ENCODE measurements around the gene ATP7A.
"Not testable (repeated sequence)": the region's sequence is repeated elsewhere in the genome, so short reads cannot be mapped to it uniquely, and the experiment has no call there.

The ATP7A gene

DNA sequence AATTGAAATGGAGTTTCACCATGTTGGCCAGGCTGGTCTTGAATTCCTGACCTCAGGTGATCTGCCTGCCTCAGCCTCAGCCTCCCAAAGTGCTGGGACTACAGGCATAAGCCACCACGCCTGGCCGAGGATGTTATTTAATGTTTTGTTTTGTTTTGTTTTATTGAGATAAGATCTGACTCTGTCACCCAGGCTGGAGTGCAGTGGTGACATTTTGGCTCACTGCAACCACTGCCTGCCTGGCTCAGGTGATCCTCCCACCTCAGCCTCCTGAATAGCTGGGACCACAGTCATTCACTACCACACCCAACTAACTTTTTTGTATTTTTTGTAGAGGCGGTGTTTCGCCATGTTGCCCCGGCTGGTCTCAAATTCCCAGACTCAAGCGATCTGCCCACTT, 34.5 kb downstream of the ATP7A start:
- DNase-seq (ENCODE audit: low read depth in 2 of 3, low spot score in 1 of 3) = not testable (repeated sequence)

DNA sequence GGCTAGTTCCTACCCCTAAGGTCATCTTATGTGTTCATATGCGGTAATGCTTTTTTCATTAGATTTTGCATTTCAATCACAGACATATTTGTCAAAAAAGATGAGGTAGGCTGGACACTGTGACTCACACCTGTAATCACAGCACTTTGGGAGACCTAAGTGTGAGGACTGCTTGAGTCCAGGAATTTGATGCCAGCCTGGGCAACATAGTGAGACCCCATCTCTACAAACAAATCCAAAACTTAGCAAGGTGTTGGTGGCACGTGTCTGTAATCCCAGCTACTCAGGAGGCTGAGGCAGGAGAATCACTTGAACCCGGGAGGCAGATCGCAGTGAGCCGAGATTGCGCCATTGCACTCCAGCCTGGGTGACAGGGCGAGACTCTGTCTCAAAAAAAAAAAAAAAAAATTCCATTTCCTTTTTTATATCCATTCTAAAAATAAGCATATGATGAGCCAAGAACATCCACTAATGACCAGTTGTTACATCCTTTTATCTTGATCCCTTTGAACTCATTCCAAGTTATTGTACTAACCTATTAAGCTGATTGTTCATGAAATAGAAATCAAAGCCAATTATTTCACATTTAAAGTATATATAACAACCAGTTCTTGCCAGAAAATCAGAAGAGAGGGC, 35.5 kb downstream of the ATP7A start:
- DNase-seq (ENCODE audit: low read depth in 2 of 3, low spot score in 1 of 3) = no peak

DNA sequence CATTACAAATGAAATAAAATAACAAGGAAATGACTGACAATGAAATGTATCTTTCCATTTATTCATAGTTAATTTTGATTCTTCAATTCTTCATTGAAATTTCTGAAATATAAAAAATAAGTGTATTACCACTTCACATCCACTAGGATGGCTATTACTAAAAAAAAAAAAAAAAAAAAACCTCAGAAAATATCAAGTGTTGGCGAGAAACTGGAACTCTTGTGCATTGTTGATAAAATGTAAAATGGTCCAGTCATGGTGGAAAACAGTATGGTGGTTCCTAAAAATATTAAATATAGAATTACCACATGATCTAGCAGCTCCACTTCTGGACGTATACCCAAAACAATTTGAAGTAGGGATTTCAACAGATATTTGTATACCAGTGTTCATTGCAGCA, 36.1 kb downstream of the ATP7A start:
- DNase-seq (ENCODE audit: low read depth in 2 of 3, low spot score in 1 of 3) = no peak

DNA sequence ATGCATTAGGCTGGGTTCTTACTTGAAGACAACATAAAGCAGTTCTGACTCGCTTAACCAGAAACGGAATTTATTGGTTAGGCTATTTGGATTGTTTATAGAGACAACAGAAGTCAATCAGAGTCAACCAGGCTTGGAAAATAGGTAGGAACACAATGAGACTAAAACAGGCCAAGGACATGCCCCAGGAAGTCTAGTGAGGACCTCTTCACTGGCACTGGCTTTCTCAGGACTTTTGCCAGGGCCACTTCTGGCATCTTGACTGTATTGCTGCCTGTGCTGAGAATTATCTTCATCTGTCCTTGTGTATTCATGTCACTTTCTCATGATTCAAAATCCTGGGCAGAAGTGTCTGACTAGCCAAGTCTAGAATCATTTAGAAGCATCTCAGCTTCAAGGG, 39.3 kb downstream of the ATP7A start:
- no peak for DNase-seq (ENCODE audit: low read depth in 2 of 3, low spot score in 1 of 3)

DNA sequence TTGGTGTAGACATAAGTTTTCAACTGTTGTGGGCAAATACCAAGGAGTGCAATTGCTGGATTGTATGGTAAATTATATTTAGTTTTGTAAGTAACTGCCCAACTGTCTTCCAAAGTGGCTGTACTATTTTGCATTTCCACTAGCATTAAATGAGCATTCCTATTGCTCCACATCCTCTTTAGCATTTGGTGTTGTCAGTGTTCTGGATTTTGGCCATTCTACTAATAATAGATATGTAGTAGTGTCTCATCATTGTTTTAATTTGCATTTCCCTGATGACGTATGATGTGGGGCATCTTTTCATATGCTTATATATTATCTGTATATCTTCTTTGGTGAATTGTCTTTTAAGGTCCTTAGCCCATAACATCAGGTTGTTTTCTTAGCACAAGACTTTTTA, 41.7 kb downstream of the ATP7A start:
- no peak for DNase-seq (ENCODE audit: low read depth in 2 of 3, low spot score in 1 of 3)

DNA sequence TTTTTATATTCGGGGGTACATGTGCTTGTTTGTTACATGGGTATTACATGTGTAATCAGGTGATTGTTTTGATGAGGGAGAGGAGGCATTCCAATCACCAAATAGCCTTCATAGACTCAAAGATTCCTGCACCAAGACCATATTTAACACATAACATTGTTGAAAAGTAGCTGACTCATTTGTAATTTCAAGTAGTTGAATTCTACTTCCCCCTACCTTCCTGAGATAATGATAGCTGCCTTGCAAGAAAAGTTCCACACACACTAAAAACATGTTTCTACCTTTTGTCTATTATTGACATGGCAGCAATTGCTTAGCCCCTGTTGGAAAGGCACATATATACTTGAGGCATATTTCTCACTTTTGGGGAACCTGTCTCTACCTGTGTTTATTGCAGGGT, 42.8 kb downstream of the ATP7A start:
- DNase-seq (ENCODE audit: low read depth in 2 of 3, low spot score in 1 of 3) = no peak

DNA sequence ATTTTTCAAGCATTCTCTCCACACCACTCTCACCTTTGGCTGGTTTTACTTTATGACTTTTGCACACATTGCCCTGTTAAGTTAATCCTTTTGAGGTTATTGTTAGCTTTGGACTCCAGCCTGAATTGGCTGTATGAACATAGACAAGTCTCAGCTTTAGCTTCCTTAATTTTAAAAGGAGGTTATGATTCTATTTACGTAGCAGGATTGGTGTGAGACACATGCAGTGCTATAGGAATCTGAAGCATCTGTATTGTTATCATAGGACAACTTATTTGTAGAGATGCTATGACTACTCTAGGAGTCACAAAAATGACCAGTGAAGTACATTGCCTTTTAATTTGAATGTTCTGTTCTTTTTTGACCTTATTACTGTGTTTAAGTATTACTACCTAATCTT, 43.2 kb downstream of the ATP7A start:
- DNase-seq (ENCODE audit: low read depth in 2 of 3, low spot score in 1 of 3) = no peak

DNA sequence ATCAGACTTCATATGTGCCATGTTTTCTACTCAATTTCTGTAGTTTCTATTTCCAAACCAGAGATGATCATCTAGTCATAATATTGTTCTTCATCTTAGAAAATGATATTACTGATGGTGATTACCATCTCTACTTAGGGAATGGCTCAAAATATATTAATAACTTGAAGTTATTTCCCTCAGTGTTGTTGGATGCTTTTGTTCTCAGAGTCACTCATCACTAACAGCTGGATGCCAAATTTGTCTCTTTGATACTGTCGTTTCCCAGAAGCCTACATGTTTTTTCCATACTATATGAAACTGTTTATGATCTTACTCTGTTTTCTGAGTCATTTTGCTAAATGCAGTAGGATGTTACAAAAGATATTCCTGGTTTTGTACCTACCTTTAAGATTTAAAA, 50.1 kb downstream of the ATP7A start:
- DNase-seq (ENCODE audit: low read depth in 2 of 3, low spot score in 1 of 3) = no peak

DNA sequence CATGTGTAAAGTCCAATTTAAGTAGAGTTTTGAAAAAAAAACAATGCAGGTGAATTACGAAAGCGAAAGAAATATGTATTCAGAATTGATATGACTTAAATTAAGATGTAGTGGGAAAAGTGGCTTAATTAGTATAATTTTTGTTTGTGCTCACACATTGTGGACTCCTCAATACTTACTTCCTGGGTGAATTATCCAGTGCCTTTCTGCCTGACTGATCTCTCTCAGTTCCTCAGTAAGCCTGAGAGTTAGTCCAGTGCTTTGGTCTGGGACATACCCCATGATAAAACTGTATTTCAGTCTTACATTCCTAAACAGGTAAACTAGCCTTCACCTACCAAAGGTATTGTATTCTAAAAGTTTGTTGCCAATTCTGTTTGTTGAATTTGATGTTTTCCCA, 50.6 kb downstream of the ATP7A start:
- DNase-seq (ENCODE audit: low read depth in 2 of 3, low spot score in 1 of 3) = no peak

DNA sequence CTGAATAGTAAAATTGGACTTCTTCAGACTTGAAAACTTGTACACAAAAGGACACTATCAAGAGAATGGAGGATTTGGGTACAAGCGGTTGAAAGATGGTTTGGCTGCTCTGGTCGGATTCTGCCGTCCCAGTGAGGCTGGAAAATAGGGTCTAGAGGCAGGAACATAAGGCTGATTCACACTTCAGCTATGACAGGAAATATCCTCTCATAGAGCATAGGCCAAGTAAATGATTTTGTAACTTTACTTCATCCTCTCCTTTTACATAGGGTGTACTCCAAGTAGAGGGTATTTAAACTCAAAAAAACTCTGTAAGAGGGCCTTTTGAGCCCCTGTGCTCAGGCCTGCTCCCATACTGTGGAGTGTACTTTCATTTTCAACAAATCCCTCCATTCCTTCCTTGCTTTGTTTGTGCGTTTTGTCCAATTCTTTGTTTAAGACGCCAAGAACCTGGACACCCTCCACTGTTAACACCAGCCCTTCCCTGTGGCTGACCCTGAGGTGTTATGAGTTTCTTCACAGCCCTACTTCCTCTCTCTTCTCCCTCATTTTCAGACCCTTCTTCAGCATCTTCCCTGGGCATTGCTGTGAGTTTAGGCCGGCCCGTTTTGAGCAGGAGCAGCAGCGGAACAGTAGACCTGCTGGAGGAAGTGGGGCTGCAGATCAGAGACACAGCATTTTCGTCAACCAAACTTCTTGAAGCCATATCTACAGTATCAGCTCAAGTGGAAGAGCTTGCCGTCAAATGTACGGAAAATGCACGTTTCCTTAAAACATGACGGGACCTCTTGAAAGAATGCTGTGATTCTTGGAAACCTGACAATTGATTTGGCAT, 51.8 kb downstream of the ATP7A start:
- no peak for DNase-seq (ENCODE audit: low read depth in 2 of 3, low spot score in 1 of 3)

DNA sequence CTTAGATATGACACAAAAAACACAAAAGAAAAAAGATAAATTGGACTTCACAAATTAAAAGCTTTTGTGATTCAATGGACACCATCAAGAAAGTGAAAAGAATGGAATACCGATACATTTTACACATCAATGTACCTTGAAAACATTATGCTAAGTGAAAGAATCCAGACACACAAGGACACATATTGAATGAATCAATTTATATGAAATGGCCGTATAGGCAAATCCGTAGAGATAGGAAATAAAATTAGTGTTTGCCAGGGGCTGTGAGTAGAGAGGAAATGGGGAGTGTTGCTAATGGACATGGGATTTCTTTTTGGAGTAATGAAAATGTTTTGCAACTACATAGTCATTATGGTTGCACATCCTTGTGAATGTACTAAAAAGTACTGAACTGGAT, 55.9 kb downstream of the ATP7A start:
- no peak for DNase-seq (ENCODE audit: low read depth in 2 of 3, low spot score in 1 of 3)

DNA sequence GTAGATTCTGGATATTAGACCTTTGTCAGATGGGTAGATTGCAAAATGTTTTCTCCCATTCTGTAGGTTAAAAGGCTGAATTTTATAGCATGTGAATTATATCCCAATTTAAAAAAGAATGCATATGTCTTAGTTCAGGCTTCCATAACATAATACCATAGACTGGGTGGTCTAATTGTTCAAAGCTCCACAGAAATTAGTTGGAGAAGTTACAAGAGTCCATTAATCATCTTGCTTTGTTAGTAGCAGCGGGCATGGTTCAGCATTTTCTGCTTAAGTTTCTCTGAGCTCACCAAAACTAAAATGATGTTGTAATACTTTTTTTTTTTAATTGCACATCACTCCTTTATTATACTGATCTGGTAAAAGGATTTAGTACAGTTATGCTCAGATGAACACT, 57.1 kb downstream of the ATP7A start:
- DNase-seq (ENCODE audit: low read depth in 2 of 3, low spot score in 1 of 3) = no peak

DNA sequence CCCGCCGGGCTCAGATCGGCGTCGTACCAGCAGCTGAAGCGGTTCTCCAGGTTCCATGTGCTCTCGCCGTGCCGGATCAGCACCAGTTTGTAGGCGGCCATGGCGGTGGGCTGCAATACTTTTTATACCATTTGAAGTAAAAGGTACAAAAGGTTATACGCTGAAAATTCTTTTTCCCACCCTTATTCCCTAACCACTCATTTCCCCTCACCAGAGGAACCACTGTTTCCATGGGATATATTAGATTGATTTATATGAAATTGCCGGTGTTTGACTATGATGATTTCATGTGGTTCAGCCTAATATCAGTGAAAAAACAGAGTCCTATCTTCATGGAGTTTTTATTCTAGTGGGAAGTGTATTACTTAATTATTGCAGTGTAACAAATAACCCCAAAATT, 59.0 kb downstream of the ATP7A start, which contains the start of gene PGAM4:
Gene PGAM4, minus strand, starts transcription at position 101 of the 400 bp plus-strand sequence. Its CDS starts 0 bp downstream, at position 101.
- DNase-seq (ENCODE audit: low read depth in 2 of 3, low spot score in 1 of 3) = no peak

DNA sequence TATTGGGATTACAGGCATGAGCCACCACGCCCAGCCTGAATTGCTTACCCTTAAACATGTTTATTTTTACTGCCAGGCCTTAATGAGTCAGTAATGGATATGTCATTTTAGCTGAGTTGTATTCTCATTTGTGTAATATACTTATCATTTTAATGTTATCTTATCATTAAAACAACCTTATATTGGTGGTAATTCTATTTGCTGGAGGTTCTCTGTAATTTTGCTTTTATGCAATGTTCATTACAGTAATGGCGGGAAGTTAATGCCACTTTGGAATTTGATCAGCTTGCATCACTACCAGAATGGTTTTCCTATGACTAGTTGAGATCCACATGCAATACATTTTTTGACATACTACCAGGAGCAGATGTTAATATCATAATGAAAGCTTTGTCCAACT, 65.3 kb downstream of the ATP7A start:
- no peak for DNase-seq (ENCODE audit: low read depth in 2 of 3, low spot score in 1 of 3)

DNA sequence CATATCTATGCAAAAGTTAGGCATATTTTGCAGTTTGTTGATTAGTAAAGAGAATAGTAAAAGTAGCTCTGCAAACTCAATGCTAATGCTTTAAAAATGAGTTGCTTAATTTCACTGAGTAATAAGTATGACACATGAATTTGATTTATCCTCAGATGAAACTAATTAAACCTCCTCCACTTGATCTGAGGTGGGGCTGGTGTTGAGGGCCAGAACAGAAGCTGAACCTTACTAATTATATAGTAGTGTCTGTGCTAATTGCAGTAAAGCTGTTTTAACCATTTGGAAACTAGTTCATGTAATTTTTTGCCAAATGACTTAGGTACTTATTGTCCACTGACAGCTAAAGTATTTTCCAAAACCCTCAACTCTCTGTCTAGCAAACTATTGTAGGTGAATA, 66.6 kb downstream of the ATP7A start:
- no peak for DNase-seq (ENCODE audit: low read depth in 2 of 3, low spot score in 1 of 3)

DNA sequence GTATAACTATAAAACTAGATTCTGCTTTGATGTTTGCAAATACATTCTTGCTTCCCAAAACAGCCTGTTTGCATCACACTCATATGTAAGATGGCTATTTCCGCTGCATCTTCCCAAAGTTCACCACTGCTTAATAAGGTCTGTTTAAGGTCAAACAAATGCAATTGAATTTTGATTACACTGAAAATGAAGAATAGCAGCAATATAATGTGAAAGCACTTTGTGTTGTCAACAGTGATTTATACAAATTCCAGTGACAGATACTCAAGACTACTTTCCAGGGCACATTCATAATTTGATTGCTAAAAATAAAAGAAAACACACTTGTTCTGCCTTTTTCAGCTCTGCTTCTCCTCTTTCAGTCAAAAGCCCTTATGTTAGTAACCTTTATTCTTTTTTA, 67.0 kb downstream of the ATP7A start:
- DNase-seq (ENCODE audit: low read depth in 2 of 3, low spot score in 1 of 3) = no peak

DNA sequence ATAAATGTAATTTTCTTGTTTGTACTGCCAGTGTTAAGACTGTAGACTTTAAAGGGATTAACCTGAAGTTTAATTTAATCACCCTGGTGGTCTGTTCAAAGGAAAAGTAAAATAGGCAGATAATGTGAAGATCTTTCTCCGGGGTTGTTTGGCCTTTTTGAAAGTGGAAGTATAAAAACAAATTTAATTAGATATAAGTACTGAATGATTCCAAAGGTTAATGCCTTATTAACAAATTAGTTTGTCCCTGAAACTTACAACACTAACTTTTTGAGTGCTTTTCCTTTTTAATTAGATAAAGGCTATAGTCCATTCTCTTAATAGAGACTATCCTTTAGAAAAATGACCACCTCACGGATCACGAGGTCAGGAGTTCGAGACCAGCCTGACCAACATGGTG, 69.4 kb downstream of the ATP7A start:
- DNase-seq (ENCODE audit: low read depth in 2 of 3, low spot score in 1 of 3) = no peak

DNA sequence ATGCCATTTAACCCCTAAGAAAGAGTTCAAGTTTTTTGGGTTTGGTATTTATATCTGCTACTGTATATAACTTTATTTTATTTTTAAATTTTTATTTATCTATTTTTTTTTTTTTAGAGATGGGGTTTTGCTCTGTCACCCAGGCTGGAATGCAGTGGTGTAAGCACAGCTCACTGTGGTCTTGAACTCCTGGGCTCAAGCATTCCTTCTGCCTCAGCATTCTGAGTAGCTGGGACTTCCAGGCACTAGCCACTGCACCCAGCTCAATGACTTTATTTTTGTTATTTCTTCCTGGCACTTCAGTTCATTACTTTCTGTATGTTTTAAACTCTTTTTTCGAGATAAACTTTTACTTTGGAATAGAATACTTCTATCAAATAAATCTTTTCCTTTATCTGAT, 101.4 kb downstream of the ATP7A start:
- no peak for DNase-seq (ENCODE audit: low read depth in 2 of 3, low spot score in 1 of 3)

DNA sequence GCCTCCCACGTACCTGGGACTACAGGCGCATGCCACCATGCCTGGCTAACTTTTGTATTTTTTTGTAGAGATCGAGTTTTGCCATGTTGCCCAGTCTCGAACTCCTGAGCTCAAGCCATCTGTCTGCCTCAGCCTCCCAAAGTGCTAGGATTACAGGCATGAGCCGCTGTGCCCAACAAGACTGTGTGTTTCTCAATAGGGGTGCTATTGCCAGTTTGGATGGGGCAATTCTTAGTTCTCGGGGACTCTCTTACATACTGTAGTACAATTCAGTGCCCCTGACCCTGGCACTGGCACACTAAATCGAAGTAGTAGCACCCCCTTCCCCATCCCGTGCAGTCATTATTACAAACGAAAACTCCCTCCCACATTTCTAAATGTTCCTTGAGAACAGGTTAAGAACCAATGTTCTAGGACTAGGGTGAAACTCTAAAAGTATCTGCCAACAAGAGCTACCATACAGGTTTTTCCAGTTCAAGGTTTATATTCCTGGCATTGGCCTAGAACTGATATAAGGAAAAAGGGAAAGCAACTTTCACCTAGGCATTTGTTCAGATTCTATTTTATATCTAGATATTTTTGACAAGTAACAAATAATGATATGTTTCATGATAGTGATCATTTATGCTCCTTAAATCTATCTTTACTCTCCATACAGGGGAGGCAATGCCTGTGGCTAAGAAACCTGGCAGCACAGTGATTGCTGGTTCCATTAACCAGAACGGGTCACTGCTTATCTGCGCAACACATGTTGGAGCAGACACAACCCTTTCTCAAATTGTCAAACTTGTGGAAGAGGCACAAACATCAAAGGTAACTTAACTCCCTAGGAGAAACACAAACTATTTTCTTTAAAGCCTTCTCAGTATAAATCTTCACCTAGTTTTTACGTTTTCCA, 109.3 kb downstream of the ATP7A start:
- DNase-seq (ENCODE audit: low read depth in 2 of 3, low spot score in 1 of 3) = no peak

DNA sequence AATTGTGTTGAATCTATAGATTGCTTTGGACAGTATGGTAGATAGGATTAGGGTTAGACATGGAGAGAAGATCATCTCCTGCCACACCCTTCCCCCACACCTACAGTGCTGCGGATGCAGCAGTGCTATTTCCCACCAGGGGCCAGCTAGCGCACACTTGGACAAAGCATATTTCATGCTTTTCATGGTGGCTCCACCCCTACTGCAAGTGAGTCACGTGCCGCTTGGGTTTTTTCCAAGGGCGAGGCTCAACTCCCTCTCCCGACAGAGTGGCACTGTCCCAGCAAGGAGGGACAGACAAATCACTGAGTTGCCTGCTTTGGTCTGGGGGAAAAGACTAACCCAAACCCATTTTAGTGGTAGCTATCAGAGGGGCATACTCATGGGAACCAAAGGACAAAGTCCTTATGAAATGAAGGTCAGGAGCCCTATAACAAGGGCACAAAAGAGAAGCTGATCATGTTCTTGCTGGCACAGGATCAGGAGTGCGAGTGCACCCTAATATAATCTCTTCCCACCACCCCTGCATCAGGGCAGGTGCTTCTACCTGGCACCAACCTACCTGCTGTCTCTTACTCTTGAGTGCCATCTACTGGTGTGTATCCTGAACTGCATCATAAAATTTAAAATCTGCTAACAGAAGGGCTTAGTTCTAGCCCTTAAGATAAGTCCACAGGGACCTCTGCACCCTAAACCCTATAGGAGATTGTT, 114.0 kb downstream of the ATP7A start:
- DNase-seq (ENCODE audit: low read depth in 2 of 3, low spot score in 1 of 3) = peak in 1 of 3 donors; percentile 18

DNA sequence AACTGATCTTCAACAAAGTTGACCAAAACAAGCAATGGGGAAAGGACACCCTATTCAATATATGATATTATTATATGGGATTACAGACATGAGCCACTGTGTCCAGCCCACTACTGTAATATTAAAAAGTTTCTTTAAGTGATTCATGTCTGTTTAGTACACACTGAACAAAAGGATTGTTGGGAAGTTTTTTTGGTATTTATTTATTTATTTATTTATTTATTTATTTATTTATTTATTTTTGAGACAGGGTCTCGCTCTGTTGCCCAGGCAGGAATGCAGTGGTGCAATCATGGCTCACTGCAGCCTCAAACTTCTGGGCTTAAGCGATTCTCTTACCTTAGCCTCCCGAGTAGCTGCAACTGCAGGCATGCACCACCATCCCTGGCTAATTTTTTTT, 117.3 kb downstream of the ATP7A start:
- no peak for DNase-seq (ENCODE audit: low read depth in 2 of 3, low spot score in 1 of 3)
